Measurements from ENCODE around the gene ARMC9.

DNA sequence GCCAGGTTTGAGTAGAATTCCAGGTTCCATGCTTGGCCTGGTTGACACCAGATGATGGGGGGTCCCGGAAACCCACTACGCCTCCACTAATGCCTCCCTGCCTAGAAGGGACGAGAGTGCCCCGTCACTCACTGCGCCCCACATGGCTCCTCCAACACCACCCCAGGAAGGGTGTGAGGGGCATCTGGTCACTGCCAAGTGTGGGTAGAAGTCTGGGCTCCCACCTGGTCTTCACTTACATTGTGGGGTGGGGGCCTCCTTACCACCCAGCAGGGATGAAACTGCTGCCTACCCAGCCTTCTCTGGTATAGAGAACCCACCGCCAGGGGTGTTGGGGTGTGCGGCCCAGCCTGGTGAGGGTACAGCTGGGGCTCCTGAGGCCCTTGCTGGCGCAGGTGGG, 131.9 kb downstream of the ARMC9 start:
- TF ChIP-seq, protein P1, sequence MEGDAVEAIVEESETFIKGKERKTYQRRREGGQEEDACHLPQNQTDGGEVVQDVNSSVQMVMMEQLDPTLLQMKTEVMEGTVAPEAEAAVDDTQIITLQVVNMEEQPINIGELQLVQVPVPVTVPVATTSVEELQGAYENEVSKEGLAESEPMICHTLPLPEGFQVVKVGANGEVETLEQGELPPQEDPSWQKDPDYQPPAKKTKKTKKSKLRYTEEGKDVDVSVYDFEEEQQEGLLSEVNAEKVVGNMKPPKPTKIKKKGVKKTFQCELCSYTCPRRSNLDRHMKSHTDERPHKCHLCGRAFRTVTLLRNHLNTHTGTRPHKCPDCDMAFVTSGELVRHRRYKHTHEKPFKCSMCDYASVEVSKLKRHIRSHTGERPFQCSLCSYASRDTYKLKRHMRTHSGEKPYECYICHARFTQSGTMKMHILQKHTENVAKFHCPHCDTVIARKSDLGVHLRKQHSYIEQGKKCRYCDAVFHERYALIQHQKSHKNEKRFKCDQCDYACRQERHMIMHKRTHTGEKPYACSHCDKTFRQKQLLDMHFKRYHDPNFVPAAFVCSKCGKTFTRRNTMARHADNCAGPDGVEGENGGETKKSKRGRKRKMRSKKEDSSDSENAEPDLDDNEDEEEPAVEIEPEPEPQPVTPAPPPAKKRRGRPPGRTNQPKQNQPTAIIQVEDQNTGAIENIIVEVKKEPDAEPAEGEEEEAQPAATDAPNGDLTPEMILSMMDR (IDR thresholded peaks at IDR 0.05): no peak
- no peak for TF ChIP-seq POLR2A (IDR thresholded peaks at IDR 0.05)

All from heart left ventricle (tissue), 13 donors.